HepG2 (cell line): ENCODE results near the gene TJP3. TPM values are rescaled to one million over a fixed set of nuclear protein-coding genes. Genes with fewer than 3 reads are reported as not detected.
"Not testable (repeated sequence)": the region's sequence is repeated elsewhere in the genome, so short reads cannot be mapped to it uniquely, and the experiment has no call there.

Experiments
- ATAC-seq: fragments of 200-7000 bp; cut with Tn5 transposase; 3 replicates; pipeline ENCODE4 v1.9.1; 2020; ENCODE audit warnings: mild to moderate bottlenecking, moderate library complexity
- BruUV-seq: library from RNA; stranded (reverse); fragments of 400-500 nt; replicated peaks from 2 replicates; lab custom pipeline; 2021; lab: Mats Ljungman, UMichigan
- CTCF ChIA-PET: fragments of 300-600 bp; formaldehyde crosslinking; extraction: SDS; loops from one replicate; lab custom pipeline; 2021; ENCODE audit warnings: low total read pairs, inconsistent platforms, low intra/inter-chr PET ratio; lab: Yijun Ruan, JAX
- POLR2A ChIA-PET: fragments of 350-600 bp; sonication (Branson Sonifier 250); formaldehyde crosslinking; loops from one replicate; lab custom pipeline; 2020; ENCODE audit warnings: antibody characterized with exemption, inconsistent platforms; lab: Yijun Ruan, JAX
- DNase-seq: peaks from one replicate; pipeline ENCODE4 v3.0.0-alpha.2; 2015; ENCODE audit warnings: low spot score
- FAIRE-seq: peaks from 3 replicates; lab custom pipeline; 2011; peaks lifted over from hg19 to GRCh38; lab: Jason Lieb, UNC
- H2AFZ ChIP-seq: one replicate; pipeline ENCODE4 v1.6.1; 2011; ENCODE audit warnings: low read length, inconsistent platforms
- H3K27ac ChIP-seq: fragments of 300-600 bp; 3 replicates; pipeline ENCODE4 v1.8.0; 2011; ENCODE audit warnings: mixed run types, mild to moderate bottlenecking, mixed read lengths, low read length, inconsistent platforms; ENCODE audit not compliant: insufficient read depth; ENCODE audit errors: extremely low read length
- H3K27me3 ChIP-seq, 2 experiments: fragments of 200-600 bp in 1 of 2; 2 replicates in 1 of 2; 3 replicates in 1 of 2; pipeline versions ENCODE4 v1.6.0 to v1.8.0; 2011; ENCODE audit warnings: low read length in 2 of 2, mild to moderate bottlenecking in 2 of 2, moderate library complexity in 2 of 2, inconsistent platforms in 1 of 2; ENCODE audit not compliant: insufficient read depth in 2 of 2, control insufficient read depth in 1 of 2
- H3K36me3 ChIP-seq, 2 experiments: fragments of 200-600 bp in 1 of 2; replicated peaks in 1 of 2; 2 replicates in 1 of 2; 3 replicates in 1 of 2; pipeline versions ENCODE4 v1.5.1 to v1.8.0; 2011; ENCODE audit warnings: low read length in 2 of 2, inconsistent platforms in 1 of 2; ENCODE audit not compliant: insufficient read depth in 2 of 2, control insufficient read depth in 1 of 2
- H3K4me1 ChIP-seq: 2 replicates; pipeline ENCODE4 v1.5.1; 2012; ENCODE audit warnings: low read length, inconsistent platforms; ENCODE audit not compliant: insufficient read depth
- H3K4me2 ChIP-seq: 2 replicates; pipeline ENCODE4 v1.6.0; 2011; ENCODE audit warnings: low read depth, low read length, inconsistent platforms
- H3K4me3 ChIP-seq, 3 experiments: fragments of 200-600 bp in 1 of 3; sonication (generic), shearing (Covaris generic) in 1 of 3; replicated peaks in 1 of 3; 2 replicates each; pipeline ENCODE4 v1.5.1; 2011 to 2016; ENCODE audit warnings: low read length in 3 of 3, inconsistent platforms in 2 of 3, low read depth in 2 of 3, mild to moderate bottlenecking in 2 of 3, control low read depth in 1 of 3, mixed read lengths in 1 of 3; ENCODE audit not compliant: insufficient read depth in 1 of 3
- H3K79me2 ChIP-seq: one replicate; pipeline ENCODE4 v1.6.1; 2011; ENCODE audit warnings: low read length, inconsistent platforms; ENCODE audit not compliant: insufficient read depth
- H3K9ac ChIP-seq: 2 replicates; pipeline ENCODE4 v1.6.0; 2011; ENCODE audit warnings: mild to moderate bottlenecking, low read depth, low read length, inconsistent platforms; ENCODE audit not compliant: insufficient read depth
- H3K9me3 ChIP-seq: 2 replicates; pipeline ENCODE4 v1.5.1; 2012; ENCODE audit warnings: mild to moderate bottlenecking, low read length
- H4K20me1 ChIP-seq: 2 replicates; pipeline ENCODE4 v1.6.0; 2011; ENCODE audit warnings: inconsistent platforms, mild to moderate bottlenecking, low read length, moderate library complexity; ENCODE audit not compliant: insufficient read depth
- ARNT2 ChIP-seq: sonication (generic); formaldehyde crosslinking; IDR thresholded peaks from 2 replicates; pipeline ENCODE4 v1.8.0; 2022; ENCODE audit warnings: mild to moderate bottlenecking, low read depth, missing genetic modification reagents, moderate library complexity
- BCL3 ChIP-seq: sonication (generic); formaldehyde crosslinking; IDR thresholded peaks from 2 replicates; pipeline ENCODE4 v1.5.1; 2020; ENCODE audit warnings: mild to moderate bottlenecking, missing genetic modification reagents, moderate library complexity
- BRCA1 ChIP-seq: sonication (generic); formaldehyde crosslinking; IDR thresholded peaks from 2 replicates; pipeline ENCODE4 v1.4.0; 2020; ENCODE audit warnings: missing genetic modification reagents
- DMAP1 ChIP-seq: IDR thresholded peaks from 2 replicates; pipeline ENCODE4 v1.6.1; 2016
- DNMT3B ChIP-seq: conservative IDR thresholded peaks from 2 replicates; pipeline ENCODE4 v1.6.1; 2016; ENCODE audit warnings: missing biosample characterization, control low read depth
- MAFK ChIP-seq, 2 experiments: IDR thresholded peaks in 1 of 2; conservative IDR thresholded peaks in 1 of 2; 2 replicates each; pipeline ENCODE4 v1.6.1; 2011; ENCODE audit warnings: improper control_type of control experiment in 2 of 2, low read length in 2 of 2
- NR2F6 ChIP-seq, 2 experiments: IDR thresholded peaks; 2 replicates each; pipeline ENCODE4 v1.6.1; 2016; ENCODE audit warnings: antibody characterized with exemption in 1 of 2, mild to moderate bottlenecking in 1 of 2
- SMARCE1 ChIP-seq: fragments of 450-650 bp; IDR thresholded peaks from 2 replicates; pipeline ENCODE4 v1.6.1; 2017; ENCODE audit warnings: borderline replicate concordance
- ZKSCAN8 ChIP-seq: IDR thresholded peaks from 2 replicates; pipeline ENCODE4 v1.6.1; 2016; ENCODE audit warnings: borderline replicate concordance, missing genetic modification reagents, missing compliant biosample characterization
- ZNF124 ChIP-seq: sonication (generic); formaldehyde crosslinking; IDR thresholded peaks from 2 replicates; pipeline ENCODE4 v1.4.0; 2020; ENCODE audit warnings: missing genetic modification reagents
- ZSCAN12 ChIP-seq: sonication (generic); formaldehyde crosslinking; IDR thresholded peaks from 2 replicates; pipeline ENCODE4 v1.9.0; 2021; ENCODE audit warnings: mild to moderate bottlenecking, missing genetic modification reagents
- WGBS: methylation state at CpG from one replicate; pipeline ENCODE4 v1.1.6; 2017; ENCODE audit warnings: low lambda C conversion rate; 5-methylcytosine and 5-hydroxymethylcytosine counted together
- in situ Hi-C: cut with HindIII; loops from 2 replicates; pipeline ENCODE4 v1.10.0; 2017; ENCODE audit warnings: low pct_unique_long_range_greater_than_20kb; ENCODE audit not compliant: extremely low pct_ligation_motif_present
- intact Hi-C: fragments of 100-400 bp; cut with micrococcal nuclease; formaldehyde crosslinking; loops from one replicate; pipeline ENCODE4 v1.10.0; 2022; ENCODE audit not compliant: unreplicated experiment
- polyA plus RNA-seq, 8 experiments: library from polyadenylated mRNA; depleted of rRNA in 3 of 8; stranded (reverse) in 7 of 8; unstranded in 1 of 8; fragments of >200 nt; fragmentation: Illumina TruSeq in 4 of 8; extraction: Trizol in 4 of 8; gene quantifications; 2 replicates each; pipeline versions ENCODE4 v1.2.1 to v1.2.3, GENCODE V29; 2011 to 2016; ENCODE audit warnings: low read depth in 4 of 8, missing spikeins in 1 of 8, mixed read lengths in 1 of 8; ENCODE audit not compliant: insufficient read depth in 1 of 8
- total RNA-seq, 5 experiments: library from RNA; depleted of rRNA; stranded (reverse); fragments of >200 nt; fragmentation: Illumina TruSeq; extraction: Trizol; gene quantifications; 2 replicates each; pipeline ENCODE4 v1.2.3, GENCODE V29; 2016; ENCODE audit warnings: low read depth in 1 of 5
- TF ChIP-seq, protein P1 (sequence below), 2 experiments: sonication (generic) in 1 of 2; formaldehyde crosslinking in 1 of 2; IDR thresholded peaks; 2 replicates each; pipeline versions ENCODE4 v1.4.0 to v1.6.1; 2016 to 2020; ENCODE audit warnings: borderline replicate concordance in 1 of 2, low read depth in 1 of 2, mild to moderate bottlenecking in 1 of 2, missing genetic modification reagents in 1 of 2

Gene TJP3
- total and polyA plus RNA-seq, 2 of the 13 experiments (the other 11 are each of a cell fraction or from before 2014, with no cell fraction given), result 2.3 to 21.5 TPM

- FAIRE-seq, result no peak
- Histone ChIP-seq H3K9me3 (no peaks in the 10 kb centered on the region), H3K27ac (no peak overlapping the region), H3K4me1 (peaks cover 15% of the 10 kb centered on the region), H2AFZ (no peak overlapping the region), H3K4me2 (no peak overlapping the region), H3K36me3 (peaks cover 9 to 20% of the 10 kb centered on the region in 2 experiments; a peak in 2 of 5 replicates), H3K27me3 (no peaks in the 10 kb centered on the region; a peak in 1 of 5 replicates), H3K4me3 (no peak overlapping the region), H4K20me1 (no peaks in the 10 kb centered on the region), H3K79me2 (peaks cover 12% of the 10 kb centered on the region), H3K9ac (no peak overlapping the region)
- TF ChIP-seq MAFK (conservative IDR thresholded peaks at IDR 0.05 in 1 of 2, IDR thresholded peaks at IDR 0.05 in 1 of 2; ENCODE audit: low read length in 2 of 2) (no peak), NR2F6 (IDR thresholded peaks at IDR 0.05) (no peak), NR2F6 (CRISPR knock-in tag; IDR thresholded peaks at IDR 0.05) (no peak), BRCA1 (CRISPR knock-in tag) (no peak), DNMT3B (CRISPR knock-in tag) (no peak), ZKSCAN8 (CRISPR knock-in tag) (no peak), ARNT2 (CRISPR knock-in tag) (no peak), BCL3 (CRISPR knock-in tag) (no peak), ZSCAN12 (CRISPR knock-in tag) (no peak), ZNF124 (CRISPR knock-in tag) (no peak), DMAP1 (CRISPR knock-in tag) (no peak), SMARCE1 (no peak)
- TF ChIP-seq, protein P1, sequence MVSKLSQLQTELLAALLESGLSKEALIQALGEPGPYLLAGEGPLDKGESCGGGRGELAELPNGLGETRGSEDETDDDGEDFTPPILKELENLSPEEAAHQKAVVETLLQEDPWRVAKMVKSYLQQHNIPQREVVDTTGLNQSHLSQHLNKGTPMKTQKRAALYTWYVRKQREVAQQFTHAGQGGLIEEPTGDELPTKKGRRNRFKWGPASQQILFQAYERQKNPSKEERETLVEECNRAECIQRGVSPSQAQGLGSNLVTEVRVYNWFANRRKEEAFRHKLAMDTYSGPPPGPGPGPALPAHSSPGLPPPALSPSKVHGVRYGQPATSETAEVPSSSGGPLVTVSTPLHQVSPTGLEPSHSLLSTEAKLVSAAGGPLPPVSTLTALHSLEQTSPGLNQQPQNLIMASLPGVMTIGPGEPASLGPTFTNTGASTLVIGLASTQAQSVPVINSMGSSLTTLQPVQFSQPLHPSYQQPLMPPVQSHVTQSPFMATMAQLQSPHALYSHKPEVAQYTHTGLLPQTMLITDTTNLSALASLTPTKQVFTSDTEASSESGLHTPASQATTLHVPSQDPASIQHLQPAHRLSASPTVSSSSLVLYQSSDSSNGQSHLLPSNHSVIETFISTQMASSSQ (IDR thresholded peaks at IDR 0.05; ENCODE audit: low read depth), result no peak
- TF ChIP-seq, protein P1 (CRISPR knock-in tag; IDR thresholded peaks at IDR 0.05; ENCODE audit: borderline replicate concordance), result no peak
- ATAC-seq, result no peak
- in situ Hi-C loops (no loop called here), intact Hi-C loops (loop anchor here (10.0 kb wide), 1 partner anchor 60 kb away; the partner anchor contains the start of genes PIP5K1C and TJP3)
- ChIA-PET CTCF (no interaction called here), POLR2A (no interaction called here)
- WGBS, result 98% methylated on average over 12 of the region's 12 CpGs
- no TSS peak for BruUV-seq
- no peak for DNase-seq
These were observed 56.9 kb downstream of the TJP3 start for GRCh38 chr19:3765121-3765520.

DNA sequence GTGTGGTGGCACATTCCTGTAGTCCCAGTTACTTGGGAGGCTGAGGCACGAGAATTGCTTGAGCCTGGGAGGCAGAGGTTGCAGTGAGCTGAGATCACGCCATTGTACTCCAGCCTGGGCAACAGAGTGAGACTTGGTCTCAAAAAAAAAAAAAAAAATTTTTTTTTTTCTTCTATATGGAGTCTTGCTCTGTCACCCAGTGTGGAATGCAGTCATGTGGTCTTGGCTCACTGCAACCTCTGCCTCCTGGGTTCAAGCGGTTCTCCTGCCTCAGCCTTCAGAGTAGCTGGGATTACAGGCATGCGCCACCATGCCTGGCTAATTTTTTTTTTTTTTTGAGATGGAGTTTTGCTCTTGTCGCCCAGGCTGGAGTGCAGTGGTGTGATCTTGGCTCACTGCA lies 57.6 kb downstream of the TJP3 start:
- in situ Hi-C loops, H3K27ac ChIP-seq, H3K9me3 ChIP-seq, H2AFZ ChIP-seq, H3K27me3 ChIP-seq, POLR2A ChIA-PET, FAIRE-seq, H3K4me1 ChIP-seq, ATAC-seq, CTCF ChIA-PET, H4K20me1 ChIP-seq, H3K9ac ChIP-seq, H3K4me3 ChIP-seq, DNase-seq, H3K4me2 ChIP-seq, BruUV-seq: not testable (repeated sequence)
- H3K79me2 ChIP-seq, result peaks cover 11% of the 10 kb centered on the region
- WGBS, result 99% methylated on average over 5 of the region's 5 CpGs
- intact Hi-C loops, result loop anchor here (10.0 kb wide), 1 partner anchor 61 kb away; the partner anchor contains the start of genes PIP5K1C and TJP3
- peaks cover 9 to 20% of the 10 kb centered on the region in 2 experiments; a peak in 2 of 5 replicates for H3K36me3 ChIP-seq
